AG04449 (cell line): ENCODE measurements around the gene UTS2R.
"Not testable (repeated sequence)": the region's sequence is repeated elsewhere in the genome, so short reads cannot be mapped to it uniquely, and the experiment has no call there.

ENCODE experiments used
- CTCF ChIA-PET: fragments of 350-600 bp; formaldehyde crosslinking; extraction: SDS; loops from one replicate; lab custom pipeline; 2021; ENCODE audit warnings: antibody characterized with exemption; lab: Yijun Ruan, JAX
- POLR2A ChIA-PET: fragments of 400-600, 350-600 bp; formaldehyde crosslinking; extraction: SDS; loops from one replicate; lab custom pipeline; 2020; ENCODE audit warnings: antibody characterized with exemption, inconsistent platforms; lab: Yijun Ruan, JAX
- DNase-seq: peaks from one replicate; pipeline ENCODE4 v3.0.0-alpha.2; 2010; ENCODE audit warnings: low read depth, low spot score
- H3K4me3 ChIP-seq: 2 replicates; pipeline ENCODE4 v1.5.1; 2011; ENCODE audit warnings: low read depth, mild to moderate bottlenecking, control low read depth, low read length
- TF ChIP-seq, protein P1 (sequence below): IDR thresholded peaks from one replicate; pipeline ENCODE4 v1.5.1; 2011; ENCODE audit warnings: mild to moderate bottlenecking, moderate library complexity, low read length, control low read depth, inconsistent platforms; ENCODE audit not compliant: insufficient read depth; ENCODE audit errors: missing control alignments

The UTS2R gene

DNA sequence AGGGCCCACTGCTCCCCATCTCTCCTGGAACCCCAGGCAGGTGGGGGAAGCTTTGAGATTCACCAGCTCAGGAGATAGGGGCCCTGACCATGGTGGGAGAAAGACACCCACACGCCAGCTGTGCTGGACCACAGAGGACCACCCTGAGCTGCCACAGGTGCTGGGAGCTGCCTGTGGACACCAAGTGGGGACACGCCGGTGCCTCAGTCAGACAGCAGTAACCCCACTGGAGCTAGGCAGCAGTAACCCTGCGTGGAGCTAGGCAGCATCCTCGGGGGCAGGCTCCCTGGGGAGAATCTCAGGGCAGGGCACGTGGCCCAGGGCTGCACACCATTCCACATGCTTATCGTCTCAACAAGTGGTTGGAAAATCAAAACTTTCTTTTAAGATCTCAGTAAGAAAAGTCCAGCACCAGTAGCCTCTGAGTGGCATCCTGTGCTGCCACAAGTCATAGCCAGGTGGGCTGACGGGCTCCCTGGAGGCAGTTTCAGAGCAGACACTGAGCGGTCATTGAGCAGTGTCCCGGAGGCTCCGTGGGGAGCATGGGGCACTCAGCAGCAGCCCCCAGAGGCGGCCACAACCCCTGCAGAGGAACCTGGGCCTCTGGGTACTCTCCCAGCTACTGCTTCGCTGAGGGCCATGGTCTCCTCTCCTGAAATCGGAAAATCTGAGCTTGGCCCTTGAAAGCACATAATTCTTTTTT, 38.6 kb downstream of the UTS2R start:
- DNase-seq, result no peak
- POLR2A ChIA-PET, result no interaction called here
- H3K4me3 ChIP-seq, result no peak overlapping the region
- TF ChIP-seq, protein P1, sequence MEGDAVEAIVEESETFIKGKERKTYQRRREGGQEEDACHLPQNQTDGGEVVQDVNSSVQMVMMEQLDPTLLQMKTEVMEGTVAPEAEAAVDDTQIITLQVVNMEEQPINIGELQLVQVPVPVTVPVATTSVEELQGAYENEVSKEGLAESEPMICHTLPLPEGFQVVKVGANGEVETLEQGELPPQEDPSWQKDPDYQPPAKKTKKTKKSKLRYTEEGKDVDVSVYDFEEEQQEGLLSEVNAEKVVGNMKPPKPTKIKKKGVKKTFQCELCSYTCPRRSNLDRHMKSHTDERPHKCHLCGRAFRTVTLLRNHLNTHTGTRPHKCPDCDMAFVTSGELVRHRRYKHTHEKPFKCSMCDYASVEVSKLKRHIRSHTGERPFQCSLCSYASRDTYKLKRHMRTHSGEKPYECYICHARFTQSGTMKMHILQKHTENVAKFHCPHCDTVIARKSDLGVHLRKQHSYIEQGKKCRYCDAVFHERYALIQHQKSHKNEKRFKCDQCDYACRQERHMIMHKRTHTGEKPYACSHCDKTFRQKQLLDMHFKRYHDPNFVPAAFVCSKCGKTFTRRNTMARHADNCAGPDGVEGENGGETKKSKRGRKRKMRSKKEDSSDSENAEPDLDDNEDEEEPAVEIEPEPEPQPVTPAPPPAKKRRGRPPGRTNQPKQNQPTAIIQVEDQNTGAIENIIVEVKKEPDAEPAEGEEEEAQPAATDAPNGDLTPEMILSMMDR, result no peak
- CTCF ChIA-PET, result interaction anchor here (1.3 to 6.6 kb wide), 2 partner anchors 54 to 59 kb away, joined by 4 to 84 read pairs; no protein-coding TSS in a partner anchor

DNA sequence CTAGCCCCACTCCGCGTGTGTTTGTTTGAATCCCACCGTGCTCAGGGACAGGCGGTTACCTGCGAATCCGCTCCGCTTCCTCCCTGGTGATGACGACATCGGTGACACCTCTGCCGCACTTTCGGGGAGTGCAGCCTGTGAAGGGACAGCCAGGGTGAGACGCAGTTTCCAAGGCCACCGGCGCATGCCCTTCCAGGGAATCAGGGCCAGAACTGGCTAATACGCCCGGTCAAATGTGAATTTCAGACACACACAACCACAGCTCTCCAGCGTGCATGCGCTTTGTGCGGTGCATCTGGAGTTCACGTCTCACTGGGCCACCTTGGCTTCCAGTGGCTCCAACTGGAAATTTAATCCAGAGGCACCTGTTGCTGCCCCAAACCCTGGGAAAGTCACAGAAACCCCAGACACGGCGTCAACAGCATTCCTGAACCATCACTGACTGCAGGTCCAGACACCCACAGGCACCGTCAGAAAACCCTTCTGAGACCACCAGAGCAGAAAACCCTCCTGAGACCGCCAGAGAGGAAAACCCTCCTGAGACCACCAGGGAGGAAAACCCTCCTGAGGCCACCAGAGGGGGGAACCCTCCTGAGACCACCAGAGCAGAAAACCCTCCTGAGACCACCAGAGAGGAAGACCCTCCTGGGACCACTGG, 40.0 kb downstream of the UTS2R start:
- POLR2A ChIA-PET, result no interaction called here
- TF ChIP-seq, protein P1, result no peak
- no peak for DNase-seq
- CTCF ChIA-PET, result interaction anchor here (0.7 to 6.6 kb wide), 2 partner anchors 10 to 61 kb away, joined by 3 to 84 read pairs; no protein-coding TSS in a partner anchor
- no peak overlapping the region for H3K4me3 ChIP-seq

DNA sequence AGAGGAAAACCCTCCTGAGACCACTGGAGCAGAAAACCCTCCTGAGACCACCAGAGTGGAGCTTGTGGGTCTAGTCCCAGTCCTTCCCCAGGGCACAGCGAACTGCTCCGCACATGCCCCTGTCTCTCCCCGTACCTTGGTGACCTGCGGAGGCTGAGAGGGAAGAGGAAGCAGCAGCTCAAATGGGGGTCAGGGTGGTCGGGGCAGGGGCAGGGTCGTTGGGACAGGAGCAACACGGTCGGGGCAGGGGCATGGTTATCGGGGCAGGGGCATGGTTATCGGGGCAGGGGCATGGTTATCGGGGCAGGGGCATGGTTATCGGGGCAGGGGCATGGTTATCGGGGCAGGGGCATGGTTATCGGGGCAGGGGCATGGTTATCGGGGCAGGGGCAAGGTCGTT, 40.5 kb downstream of the UTS2R start:
- POLR2A ChIA-PET, H3K4me3 ChIP-seq, DNase-seq: not testable (repeated sequence)
- CTCF ChIA-PET, result interaction anchor here (0.7 to 6.6 kb wide), 2 partner anchors 10 to 61 kb away, joined by 3 to 84 read pairs; no protein-coding TSS in a partner anchor

DNA sequence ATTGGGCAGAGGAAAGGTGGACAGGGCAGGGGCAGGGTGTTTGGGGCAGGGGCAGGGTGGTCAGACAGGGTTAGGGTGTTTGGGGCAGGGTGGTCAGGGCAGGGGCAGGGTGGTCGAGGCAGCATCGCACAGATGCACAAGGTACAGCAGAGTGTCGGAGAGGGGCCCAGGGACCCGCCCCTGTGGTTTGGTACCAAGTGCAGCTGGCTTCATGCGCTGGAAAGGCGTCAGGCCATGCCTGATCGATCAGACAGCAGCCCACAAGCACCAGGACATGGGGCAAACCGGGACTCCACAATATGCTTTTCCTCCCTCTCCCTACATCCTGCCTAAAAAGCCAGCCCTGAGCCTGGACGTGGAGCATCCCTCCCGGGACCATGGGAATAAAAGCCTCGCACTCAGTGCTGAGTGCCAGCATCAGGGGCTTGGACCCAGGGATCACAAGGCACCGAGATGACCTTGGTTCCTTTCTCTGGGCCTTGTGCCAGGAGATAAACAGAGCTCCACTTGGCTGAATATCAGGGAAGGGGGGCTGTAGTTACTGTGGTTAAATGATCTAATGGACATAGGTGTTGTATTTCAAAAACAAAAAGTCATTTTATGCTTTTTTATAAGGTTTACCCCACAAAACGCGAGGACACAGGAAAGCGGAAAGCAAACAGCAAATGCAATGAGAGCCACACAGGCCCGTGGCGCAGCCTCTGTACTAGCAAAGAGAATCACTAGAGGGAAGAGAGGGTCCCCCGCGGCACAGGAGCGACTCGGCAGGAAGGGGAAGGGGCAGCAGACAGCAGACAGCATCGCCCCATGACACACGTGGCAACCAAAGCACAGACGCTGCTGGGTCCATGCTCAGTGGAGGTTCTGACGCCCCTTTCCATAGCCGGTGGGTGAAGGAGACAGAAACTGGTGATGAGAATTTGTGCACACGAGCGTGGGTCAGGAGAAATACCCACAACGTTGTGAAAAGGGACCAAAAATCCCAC, 41.3 kb downstream of the UTS2R start:
- no peak overlapping the region for H3K4me3 ChIP-seq
- DNase-seq, result no peak
- ChIA-PET POLR2A (no interaction called here), CTCF (interaction anchor here (1.1 to 7.1 kb wide), 8 partner anchors 10 to 113 kb away, joined by 3 to 84 read pairs (median 8); partner anchors contain the start of gene TEX19)
- TF ChIP-seq, protein P1, result no peak

DNA sequence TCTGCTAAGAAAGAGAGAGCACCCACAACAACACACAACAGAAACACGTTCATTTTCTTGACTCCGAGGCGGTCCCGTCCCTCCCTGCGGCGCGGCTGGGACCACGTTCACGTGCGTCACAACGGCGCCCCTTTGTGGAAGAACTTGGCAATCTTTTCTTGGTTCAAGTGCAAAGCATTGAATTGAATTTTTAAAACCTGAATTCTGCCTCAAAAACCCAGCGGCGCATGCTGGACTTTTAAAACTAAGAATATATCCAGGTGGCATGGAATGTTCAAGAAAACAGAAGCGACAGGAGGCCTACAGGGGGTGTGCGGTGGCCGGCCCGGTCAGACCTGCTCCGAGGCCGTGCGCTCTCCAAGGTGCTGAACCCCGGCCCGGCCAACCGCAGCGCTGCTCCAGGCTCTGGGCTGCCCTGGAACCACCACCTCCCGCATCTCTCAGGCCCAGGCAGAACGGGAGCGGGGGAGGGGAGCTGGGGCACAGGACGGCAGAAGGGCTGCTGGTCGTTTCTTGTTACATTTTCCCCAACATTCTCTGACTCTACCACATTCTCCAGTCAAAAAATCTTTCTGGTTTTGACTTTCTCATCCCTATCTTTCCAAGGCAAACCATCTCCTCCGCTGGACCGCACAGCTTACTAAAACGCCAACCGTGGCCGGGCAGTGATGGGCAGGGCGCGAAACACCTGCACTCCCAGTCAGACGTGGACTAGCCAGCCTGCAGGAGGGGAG, 43.1 kb downstream of the UTS2R start:
- TF ChIP-seq, protein P1, result peak; percentile 44
- no peak overlapping the region for H3K4me3 ChIP-seq
- POLR2A ChIA-PET, result interaction anchor here (0.5 kb wide), 1 partner anchor 80 kb away, joined by 3 read pairs; no protein-coding TSS in a partner anchor
- CTCF ChIA-PET, result interaction anchor here (0.9 to 7.1 kb wide), 17 partner anchors 10 to 384 kb away, joined by 3 to 84 read pairs (median 4); partner anchors contain the start of genes CD7 and TEX19
- DNase-seq, result no peak
